Liver (tissue), 9 donors: Measurements from ENCODE around the gene TTC33. TPM values are rescaled to one million over a fixed set of nuclear protein-coding genes. Genes with fewer than 3 reads are reported as not detected.
A peak's percentile ranks its signal among the peaks of the same experiment; 100 is the strongest.

ENCODE experiments used
- DNase-seq: peaks from one replicate; pipeline ENCODE4 v3.0.0-alpha.2; 2017; ENCODE audit warnings: low spot score
- H3K27ac ChIP-seq, 2 donors: one replicate each; pipeline ENCODE4 v1.7.0; 2013; ENCODE audit warnings: inconsistent platforms in 2 of 2, low read length in 2 of 2, control low read depth in 1 of 2, low read depth in 1 of 2, mild to moderate bottlenecking in 1 of 2
- H3K27me3 ChIP-seq, 4 donors: one replicate each; pipeline versions ENCODE4 v1.6.1 to v1.7.0; 2013; ENCODE audit warnings: low read length in 3 of 4, inconsistent platforms in 1 of 4, mild to moderate bottlenecking in 1 of 4, moderate library complexity in 1 of 4; ENCODE audit not compliant: control insufficient read depth in 4 of 4, insufficient read depth in 4 of 4
- H3K36me3 ChIP-seq, 4 donors: one replicate each; pipeline versions ENCODE4 v1.6.1 to v1.7.0; 2013; ENCODE audit warnings: low read length in 3 of 4, mild to moderate bottlenecking in 3 of 4, low read depth in 1 of 4, moderate library complexity in 1 of 4; ENCODE audit not compliant: control insufficient read depth in 4 of 4, insufficient read depth in 3 of 4
- H3K4me1 ChIP-seq, 4 donors: one replicate each; pipeline versions ENCODE4 v1.6.1 to v1.7.0; 2013; ENCODE audit warnings: low read length in 3 of 4, mild to moderate bottlenecking in 3 of 4, moderate library complexity in 1 of 4; ENCODE audit not compliant: control insufficient read depth in 4 of 4, insufficient read depth in 4 of 4
- H3K4me3 ChIP-seq, 3 donors: one replicate each; pipeline versions ENCODE4 v1.6.1 to v1.7.0; 2013; ENCODE audit warnings: low read length in 3 of 3, control low read depth in 1 of 3, low read depth in 1 of 3, mild to moderate bottlenecking in 1 of 3
- H3K9ac ChIP-seq, 2 donors: one replicate each; pipeline ENCODE4 v1.7.0; 2013; ENCODE audit warnings: low read length in 2 of 2, mild to moderate bottlenecking in 2 of 2, moderate library complexity in 2 of 2, control low read depth in 1 of 2, low read depth in 1 of 2
- H3K9me3 ChIP-seq, 4 donors: one replicate each; pipeline versions ENCODE4 v1.6.1 to v1.7.0; 2013; ENCODE audit warnings: low read length in 3 of 4; ENCODE audit not compliant: control insufficient read depth in 4 of 4
- FOXA1 ChIP-seq: IDR thresholded peaks from 2 replicates; pipeline ENCODE4 v1.6.1; 2016; ENCODE audit warnings: antibody characterized with exemption
- FOXA2 ChIP-seq: IDR thresholded peaks from 2 replicates; pipeline ENCODE4 v1.6.1; 2016; ENCODE audit warnings: antibody characterized with exemption
- GABPA ChIP-seq, 2 donors: IDR thresholded peaks in 1 of 2; conservative IDR thresholded peaks in 1 of 2; 2 replicates each; pipeline ENCODE4 v1.6.1; 2016; ENCODE audit warnings: antibody characterized with exemption in 2 of 2, mild to moderate bottlenecking in 1 of 2, moderate library complexity in 1 of 2
- HNF4A ChIP-seq, 2 donors: conservative IDR thresholded peaks; 2 replicates each; pipeline ENCODE4 v1.6.1; 2016; ENCODE audit warnings: antibody characterized with exemption in 2 of 2, mild to moderate bottlenecking in 2 of 2
- HNF4G ChIP-seq: IDR thresholded peaks from 2 replicates; pipeline ENCODE4 v1.6.1; 2016; ENCODE audit warnings: antibody characterized with exemption
- JUND ChIP-seq, 2 donors: IDR thresholded peaks; 2 replicates each; pipeline ENCODE4 v1.6.1; 2016; ENCODE audit warnings: antibody characterized with exemption in 2 of 2
- NR2F2 ChIP-seq: IDR thresholded peaks from 2 replicates; pipeline ENCODE4 v1.6.1; 2016; ENCODE audit warnings: antibody characterized with exemption
- RAD21 ChIP-seq, 2 donors: IDR thresholded peaks; 2 replicates each; pipeline ENCODE4 v1.6.1; 2016; ENCODE audit warnings: antibody characterized with exemption in 2 of 2, mild to moderate bottlenecking in 2 of 2
- RXRA ChIP-seq, 2 donors: IDR thresholded peaks; 2 replicates each; pipeline ENCODE4 v1.6.1; 2017 to 2018; ENCODE audit warnings: antibody characterized with exemption in 2 of 2, mild to moderate bottlenecking in 1 of 2
- SP1 ChIP-seq: IDR thresholded peaks from 2 replicates; pipeline ENCODE4 v1.6.1; 2018; ENCODE audit warnings: antibody characterized with exemption, mild to moderate bottlenecking
- TAF1 ChIP-seq: conservative IDR thresholded peaks from 2 replicates; pipeline ENCODE4 v1.6.1; 2016; ENCODE audit warnings: antibody characterized with exemption, mild to moderate bottlenecking
- YY1 ChIP-seq: IDR thresholded peaks from 2 replicates; pipeline ENCODE4 v1.6.1; 2016; ENCODE audit warnings: antibody characterized with exemption, mild to moderate bottlenecking
- WGBS: extraction: QIAGEN DNeasy Blood & Tissue Kit; methylation state at CpG from one replicate; pipeline ENCODE4 v1.1.7; 2013; 5-methylcytosine and 5-hydroxymethylcytosine counted together
- polyA plus RNA-seq, 2 donors: library from polyadenylated mRNA; stranded (reverse) in 1 of 2; unstranded in 1 of 2; fragments of 200-250 nt in 1 of 2; fragments of >200 nt in 1 of 2; fragmentation: Nextera tagmentation in 1 of 2; extraction: Ambion mirVana in 1 of 2; gene quantifications; one replicate each; pipeline versions ENCODE4 v1.2.1 to v1.2.3, GENCODE V29; 2013 to 2015
- total RNA-seq, 2 donors: library from RNA; depleted of rRNA; stranded (reverse); fragments of >200 nt; gene quantifications; one replicate each; pipeline ENCODE4 v1.2.3, GENCODE V29; 2014
- TF ChIP-seq, protein P1 (sequence below): IDR thresholded peaks from 2 replicates; pipeline ENCODE4 v1.6.1; 2016; ENCODE audit warnings: antibody characterized with exemption
- TF ChIP-seq, protein P2 (sequence below): IDR thresholded peaks from 2 replicates; pipeline ENCODE4 v1.6.1; 2016; ENCODE audit warnings: antibody characterized with exemption
- TF ChIP-seq, protein P3 (sequence below): IDR thresholded peaks from 2 replicates; pipeline ENCODE4 v1.6.1; 2016; ENCODE audit warnings: antibody characterized with exemption, mild to moderate bottlenecking
- TF ChIP-seq, protein P4 (sequence below): fragments of 150-350 bp; IDR thresholded peaks from 2 replicates; pipeline ENCODE4 v1.5.1; 2017; ENCODE audit warnings: improper control_type of control experiment, low read depth, low read length; ENCODE audit not compliant: missing input control
- donor health status: healthy.
- donor health status: healthy.
- donor health status: healthy.
- donor health status: healthy.
- donor health status: healthy.

TTC33 gene
- total and polyA plus RNA-seq, 4 donors: 4.3 to 12.0 (median 7.6) TPM

DNA sequence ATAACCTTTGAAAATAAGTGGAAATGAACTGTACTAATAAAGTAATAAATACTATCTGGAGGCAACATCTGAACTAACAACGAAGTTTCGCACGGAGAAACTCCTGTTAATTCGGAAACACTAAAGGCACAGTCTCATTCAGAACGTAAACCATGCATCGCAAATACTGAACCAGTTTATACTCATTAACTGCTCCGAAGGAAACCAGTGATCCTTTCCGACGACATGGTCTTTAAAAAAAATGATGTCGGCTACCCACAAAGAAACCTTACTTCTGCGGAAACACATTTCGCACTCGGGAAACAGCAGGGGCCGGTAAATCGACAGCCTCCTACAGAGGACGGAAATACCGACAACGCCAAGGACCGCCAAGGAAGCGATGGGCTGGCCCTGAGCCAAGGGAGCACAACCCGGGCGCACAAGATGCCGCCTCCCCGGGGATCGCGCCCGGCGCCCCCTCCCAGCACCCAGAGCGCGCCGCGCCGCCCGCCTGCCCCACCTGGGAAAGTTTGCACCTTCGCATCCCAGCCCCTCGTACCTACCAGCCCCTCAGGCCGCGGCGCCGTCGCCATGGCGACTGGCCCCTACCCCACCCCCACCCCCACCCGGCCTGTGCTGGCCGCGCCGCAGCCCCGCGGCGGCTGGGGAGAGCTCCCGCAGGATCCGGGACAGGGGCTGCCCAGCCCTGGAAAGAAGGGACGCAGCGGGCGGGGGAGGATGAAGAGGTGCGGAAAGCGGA lies 41.7 kb upstream of the TTC33 start:
- under 1% methylated on average over 56 of the region's 56 CpGs for WGBS
- peak overlapping the region; percentile 96 for H3K27ac ChIP-seq
- H3K9ac ChIP-seq: peak overlapping the region; percentile 82 to 89
- peak; percentile 82 for DNase-seq
- H3K9me3 ChIP-seq: no peaks in the 10 kb centered on the region
- H3K27me3 ChIP-seq: no peaks in the 10 kb centered on the region
- H3K4me3 ChIP-seq: peak overlapping the region; percentile 94 to 99 (median 96)
- TF ChIP-seq YY1: no peak
- no peak for TF ChIP-seq HNF4A (conservative IDR thresholded peaks at IDR 0.05)
- no peak for TF ChIP-seq SP1
- TF ChIP-seq, protein P1, sequence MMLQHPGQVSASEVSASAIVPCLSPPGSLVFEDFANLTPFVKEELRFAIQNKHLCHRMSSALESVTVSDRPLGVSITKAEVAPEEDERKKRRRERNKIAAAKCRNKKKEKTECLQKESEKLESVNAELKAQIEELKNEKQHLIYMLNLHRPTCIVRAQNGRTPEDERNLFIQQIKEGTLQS: no peak
- TF ChIP-seq NR2F2: no peak
- TF ChIP-seq, protein P2, sequence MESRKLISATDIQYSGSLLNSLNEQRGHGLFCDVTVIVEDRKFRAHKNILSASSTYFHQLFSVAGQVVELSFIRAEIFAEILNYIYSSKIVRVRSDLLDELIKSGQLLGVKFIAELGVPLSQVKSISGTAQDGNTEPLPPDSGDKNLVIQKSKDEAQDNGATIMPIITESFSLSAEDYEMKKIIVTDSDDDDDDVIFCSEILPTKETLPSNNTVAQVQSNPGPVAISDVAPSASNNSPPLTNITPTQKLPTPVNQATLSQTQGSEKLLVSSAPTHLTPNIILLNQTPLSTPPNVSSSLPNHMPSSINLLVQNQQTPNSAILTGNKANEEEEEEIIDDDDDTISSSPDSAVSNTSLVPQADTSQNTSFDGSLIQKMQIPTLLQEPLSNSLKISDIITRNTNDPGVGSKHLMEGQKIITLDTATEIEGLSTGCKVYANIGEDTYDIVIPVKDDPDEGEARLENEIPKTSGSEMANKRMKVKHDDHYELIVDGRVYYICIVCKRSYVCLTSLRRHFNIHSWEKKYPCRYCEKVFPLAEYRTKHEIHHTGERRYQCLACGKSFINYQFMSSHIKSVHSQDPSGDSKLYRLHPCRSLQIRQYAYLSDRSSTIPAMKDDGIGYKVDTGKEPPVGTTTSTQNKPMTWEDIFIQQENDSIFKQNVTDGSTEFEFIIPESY: no peak
- TF ChIP-seq RAD21 (IDR thresholded peaks at IDR 0.05): no peak
- TF ChIP-seq, protein P3, sequence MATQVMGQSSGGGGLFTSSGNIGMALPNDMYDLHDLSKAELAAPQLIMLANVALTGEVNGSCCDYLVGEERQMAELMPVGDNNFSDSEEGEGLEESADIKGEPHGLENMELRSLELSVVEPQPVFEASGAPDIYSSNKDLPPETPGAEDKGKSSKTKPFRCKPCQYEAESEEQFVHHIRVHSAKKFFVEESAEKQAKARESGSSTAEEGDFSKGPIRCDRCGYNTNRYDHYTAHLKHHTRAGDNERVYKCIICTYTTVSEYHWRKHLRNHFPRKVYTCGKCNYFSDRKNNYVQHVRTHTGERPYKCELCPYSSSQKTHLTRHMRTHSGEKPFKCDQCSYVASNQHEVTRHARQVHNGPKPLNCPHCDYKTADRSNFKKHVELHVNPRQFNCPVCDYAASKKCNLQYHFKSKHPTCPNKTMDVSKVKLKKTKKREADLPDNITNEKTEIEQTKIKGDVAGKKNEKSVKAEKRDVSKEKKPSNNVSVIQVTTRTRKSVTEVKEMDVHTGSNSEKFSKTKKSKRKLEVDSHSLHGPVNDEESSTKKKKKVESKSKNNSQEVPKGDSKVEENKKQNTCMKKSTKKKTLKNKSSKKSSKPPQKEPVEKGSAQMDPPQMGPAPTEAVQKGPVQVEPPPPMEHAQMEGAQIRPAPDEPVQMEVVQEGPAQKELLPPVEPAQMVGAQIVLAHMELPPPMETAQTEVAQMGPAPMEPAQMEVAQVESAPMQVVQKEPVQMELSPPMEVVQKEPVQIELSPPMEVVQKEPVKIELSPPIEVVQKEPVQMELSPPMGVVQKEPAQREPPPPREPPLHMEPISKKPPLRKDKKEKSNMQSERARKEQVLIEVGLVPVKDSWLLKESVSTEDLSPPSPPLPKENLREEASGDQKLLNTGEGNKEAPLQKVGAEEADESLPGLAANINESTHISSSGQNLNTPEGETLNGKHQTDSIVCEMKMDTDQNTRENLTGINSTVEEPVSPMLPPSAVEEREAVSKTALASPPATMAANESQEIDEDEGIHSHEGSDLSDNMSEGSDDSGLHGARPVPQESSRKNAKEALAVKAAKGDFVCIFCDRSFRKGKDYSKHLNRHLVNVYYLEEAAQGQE: no peak
- no peak for TF ChIP-seq FOXA2
- no peak for TF ChIP-seq HNF4G
- TF ChIP-seq, protein P4, sequence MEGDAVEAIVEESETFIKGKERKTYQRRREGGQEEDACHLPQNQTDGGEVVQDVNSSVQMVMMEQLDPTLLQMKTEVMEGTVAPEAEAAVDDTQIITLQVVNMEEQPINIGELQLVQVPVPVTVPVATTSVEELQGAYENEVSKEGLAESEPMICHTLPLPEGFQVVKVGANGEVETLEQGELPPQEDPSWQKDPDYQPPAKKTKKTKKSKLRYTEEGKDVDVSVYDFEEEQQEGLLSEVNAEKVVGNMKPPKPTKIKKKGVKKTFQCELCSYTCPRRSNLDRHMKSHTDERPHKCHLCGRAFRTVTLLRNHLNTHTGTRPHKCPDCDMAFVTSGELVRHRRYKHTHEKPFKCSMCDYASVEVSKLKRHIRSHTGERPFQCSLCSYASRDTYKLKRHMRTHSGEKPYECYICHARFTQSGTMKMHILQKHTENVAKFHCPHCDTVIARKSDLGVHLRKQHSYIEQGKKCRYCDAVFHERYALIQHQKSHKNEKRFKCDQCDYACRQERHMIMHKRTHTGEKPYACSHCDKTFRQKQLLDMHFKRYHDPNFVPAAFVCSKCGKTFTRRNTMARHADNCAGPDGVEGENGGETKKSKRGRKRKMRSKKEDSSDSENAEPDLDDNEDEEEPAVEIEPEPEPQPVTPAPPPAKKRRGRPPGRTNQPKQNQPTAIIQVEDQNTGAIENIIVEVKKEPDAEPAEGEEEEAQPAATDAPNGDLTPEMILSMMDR: no peak
- TF ChIP-seq GABPA (IDR thresholded peaks at IDR 0.05 in 1 of 2, conservative IDR thresholded peaks at IDR 0.05 in 1 of 2): no peak
- no peak for TF ChIP-seq TAF1
- no peak for TF ChIP-seq FOXA1
- no peak for TF ChIP-seq JUND (IDR thresholded peaks at IDR 0.05)
- no peak for TF ChIP-seq RXRA (IDR thresholded peaks at IDR 0.05)
- peaks cover 6 to 24% (median 16%) of the 10 kb centered on the region in 4 donors for H3K4me1 ChIP-seq
- peaks cover 0 to 4% (median 0%) of the 10 kb centered on the region in 4 donors for H3K36me3 ChIP-seq
